Astrocyte (in vitro differentiated cells and primary cell): ENCODE measurements around the gene NKIRAS2. TPM values are rescaled to one million over a fixed set of nuclear protein-coding genes. Genes with fewer than 3 reads are reported as not detected.

Source experiments
- DNase-seq: peaks from one replicate; pipeline ENCODE4 v3.0.0-alpha.2; 2010; ENCODE audit warnings: low read depth
- FAIRE-seq: peaks from 2 replicates; lab custom pipeline; 2011; peaks lifted over from hg19 to GRCh38; lab: Jason Lieb, UNC
- H2AFZ ChIP-seq: 2 replicates; pipeline ENCODE4 v1.6.0; 2012; ENCODE audit warnings: low read depth, low read length, inconsistent platforms
- H3K27ac ChIP-seq: 2 replicates; pipeline ENCODE4 v1.5.1; 2011; ENCODE audit warnings: low read depth, low read length, inconsistent platforms
- H3K27me3 ChIP-seq: 2 replicates; pipeline ENCODE4 v1.6.0; 2011; ENCODE audit warnings: low read length, inconsistent platforms; ENCODE audit not compliant: insufficient read depth
- H3K36me3 ChIP-seq: 2 replicates; pipeline ENCODE4 v1.5.1; 2011; ENCODE audit warnings: low read length, inconsistent platforms; ENCODE audit not compliant: insufficient read depth
- H3K4me1 ChIP-seq: 2 replicates; pipeline ENCODE4 v1.5.1; 2011; ENCODE audit warnings: low read length, inconsistent platforms; ENCODE audit not compliant: insufficient read depth
- H3K4me2 ChIP-seq: 2 replicates; pipeline ENCODE4 v1.6.0; 2012; ENCODE audit warnings: low read length, inconsistent platforms
- H3K4me3 ChIP-seq: 2 replicates; pipeline ENCODE4 v1.5.1; 2011; ENCODE audit warnings: low read depth, mild to moderate bottlenecking, low read length, inconsistent platforms; ENCODE audit not compliant: insufficient read depth
- H3K79me2 ChIP-seq: 2 replicates; pipeline ENCODE4 v1.6.0; 2012; ENCODE audit warnings: mild to moderate bottlenecking, low read length, inconsistent platforms; ENCODE audit not compliant: insufficient read depth
- H3K9ac ChIP-seq: 2 replicates; pipeline ENCODE4 v1.6.0; 2012; ENCODE audit warnings: mild to moderate bottlenecking, low read length, inconsistent platforms
- H3K9me3 ChIP-seq: 2 replicates; pipeline ENCODE4 v1.5.1; 2012; ENCODE audit warnings: low read depth, mild to moderate bottlenecking, low read length, inconsistent platforms; ENCODE audit not compliant: insufficient read depth
- H4K20me1 ChIP-seq: 2 replicates; pipeline ENCODE4 v1.6.0; 2012; ENCODE audit warnings: low read length, inconsistent platforms; ENCODE audit not compliant: insufficient read depth
- H3K27ac Mint-ChIP-seq: one replicate; pipeline ENCODE4 v1.8.0; 2021; ENCODE audit warnings: mild to moderate bottlenecking, mixed read lengths; ENCODE audit not compliant: unreplicated experiment
- H3K27me3 Mint-ChIP-seq: one replicate; pipeline ENCODE4 v1.8.0; 2021; ENCODE audit warnings: low read depth, mixed read lengths; ENCODE audit not compliant: unreplicated experiment
- H3K36me3 Mint-ChIP-seq: one replicate; pipeline ENCODE4 v1.8.0; 2021; ENCODE audit warnings: low read depth, mixed read lengths; ENCODE audit not compliant: unreplicated experiment
- H3K4me1 Mint-ChIP-seq: one replicate; pipeline ENCODE4 v1.8.0; 2021; ENCODE audit warnings: low read depth, mixed read lengths; ENCODE audit not compliant: unreplicated experiment
- H3K4me3 Mint-ChIP-seq: one replicate; pipeline ENCODE4 v1.8.0; 2021; ENCODE audit warnings: mild to moderate bottlenecking, moderate library complexity, mixed read lengths; ENCODE audit not compliant: unreplicated experiment
- H3K9me3 Mint-ChIP-seq: one replicate; pipeline ENCODE4 v1.8.0; 2021; ENCODE audit warnings: mild to moderate bottlenecking, mixed read lengths; ENCODE audit not compliant: unreplicated experiment
- CTCF ChIP-seq: IDR thresholded peaks from 2 replicates; pipeline ENCODE4 v1.5.1; 2011; ENCODE audit warnings: low read depth, mild to moderate bottlenecking, inconsistent platforms, low read length, moderate library complexity; ENCODE audit not compliant: insufficient read depth
- EZH2 ChIP-seq: IDR thresholded peaks from 2 replicates; pipeline ENCODE4 v1.6.1; 2012; ENCODE audit warnings: mild to moderate bottlenecking, low read length, inconsistent platforms; ENCODE audit not compliant: insufficient read depth
- total RNA-seq: library from RNA; stranded (reverse); gene quantifications from 2 replicates; pipeline ENCODE4 v1.2.1, GENCODE V29; 2021

The NKIRAS2 gene
- total RNA-seq, 1 donor from 2014 or later = 60.5 TPM

- H3K4me1 ChIP-seq = peaks cover 2% of the 10 kb centered on the region
- Mint-ChIP-seq H3K36me3 (peaks cover 2% of the 10 kb centered on the region), H3K9me3 (no peaks in the 10 kb centered on the region), H3K4me3 (peak overlapping the region; percentile 85), H3K27ac (peak overlapping the region; percentile 1), H3K27me3 (peaks cover 55% of the 10 kb centered on the region), H3K4me1 (peaks cover 5% of the 10 kb centered on the region)
- H3K27ac ChIP-seq = no peak overlapping the region
- H3K36me3 ChIP-seq = no peaks in the 10 kb centered on the region
- peaks cover 43% of the 10 kb centered on the region for H3K27me3 ChIP-seq
- no peak for FAIRE-seq
- H2AFZ ChIP-seq = peak overlapping the region; percentile 43
- peak overlapping the region; percentile 52 for H3K4me3 ChIP-seq
- peak overlapping the region; percentile 79 for H3K4me2 ChIP-seq
- no peaks in the 10 kb centered on the region for H3K9me3 ChIP-seq
- no peak for DNase-seq
- no peak overlapping the region for H3K9ac ChIP-seq
- TF ChIP-seq EZH2 (no peak), CTCF (no peak)
- H4K20me1 ChIP-seq = no peaks in the 10 kb centered on the region
- H3K79me2 ChIP-seq = no peaks in the 10 kb centered on the region
Measured at GRCh38 chr17:42049834-42050392, 30.0 kb downstream of the NKIRAS2 start.

DNA sequence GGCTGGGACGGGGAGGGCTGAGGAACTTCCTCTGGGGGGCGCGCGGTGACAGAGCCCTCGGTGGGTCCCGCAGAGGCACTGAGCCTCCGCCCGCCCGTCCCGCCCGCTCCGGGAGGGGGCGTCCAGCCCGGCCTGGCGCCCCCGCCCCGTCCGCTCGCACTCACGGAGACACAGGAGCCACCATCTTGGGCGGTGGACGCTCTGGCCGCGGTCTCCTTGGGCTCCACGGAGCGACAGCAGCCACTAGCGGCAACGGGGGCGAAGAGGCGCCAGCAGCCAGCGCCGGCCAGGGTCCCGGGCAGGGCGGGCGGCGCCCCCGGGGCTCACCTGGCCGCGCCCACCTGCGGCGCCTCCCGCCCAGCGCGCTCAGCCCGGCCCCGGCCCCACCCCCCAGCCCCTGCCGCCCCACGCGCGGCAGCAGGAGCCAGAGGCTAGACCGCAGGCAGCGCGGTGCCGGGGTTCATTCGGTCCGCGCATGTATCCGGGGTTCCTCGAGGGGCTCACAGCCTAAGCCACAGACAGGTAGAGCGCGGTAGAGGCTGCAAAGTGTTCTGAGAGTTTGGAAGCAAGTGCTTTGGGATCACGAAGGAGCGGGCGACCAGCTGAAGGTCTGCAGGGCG, 30.6 kb downstream of the NKIRAS2 start, which contains the start of gene C17orf113:
C17orf113 (minus strand) TSS at position 209 of the 620 bp plus-strand sequence. CDS start 7,225 bp downstream, outside the sequence.
- Histone ChIP-seq H3K9ac (no peak within 1 kb of the TSS), H3K4me2 (peak within 1 kb of the TSS; percentile 79), H3K4me1 (peaks cover 2% of the 10 kb centered on the region), H4K20me1 (no peaks in the 10 kb centered on the region), H3K27ac (no peak within 1 kb of the TSS), H3K27me3 (peaks cover 47% of the 10 kb centered on the region), H3K36me3 (no peaks in the 10 kb centered on the region), H3K9me3 (no peaks in the 10 kb centered on the region), H3K4me3 (peak within 1 kb of the TSS; percentile 52), H3K79me2 (no peaks in the 10 kb centered on the region), H2AFZ (peak within 1 kb of the TSS; percentile 71)
- Mint-ChIP-seq H3K9me3 (no peaks in the 10 kb centered on the region), H3K36me3 (peaks cover 2% of the 10 kb centered on the region), H3K4me3 (peak within 1 kb of the TSS; percentile 86), H3K27ac (peak within 1 kb of the TSS; percentile 47), H3K4me1 (peaks cover 7% of the 10 kb centered on the region), H3K27me3 (peaks cover 57% of the 10 kb centered on the region)
- TF ChIP-seq CTCF = no peak
- peak; percentile 23 for TF ChIP-seq EZH2
- no peak for FAIRE-seq
- no peak for DNase-seq

GRCh38 chr17:42051013-42051400, 31.1 kb downstream of the NKIRAS2 start:
- Histone ChIP-seq H3K27ac (no peak overlapping the region), H3K36me3 (no peaks in the 10 kb centered on the region), H4K20me1 (no peaks in the 10 kb centered on the region), H3K9ac (no peak overlapping the region), H3K4me2 (peak overlapping the region; percentile 79), H3K9me3 (no peaks in the 10 kb centered on the region), H3K79me2 (no peaks in the 10 kb centered on the region), H3K4me1 (peaks cover 2% of the 10 kb centered on the region), H3K27me3 (peaks cover 47% of the 10 kb centered on the region), H2AFZ (peak overlapping the region; percentile 71), H3K4me3 (no peak overlapping the region)
- H3K27ac Mint-ChIP-seq = peak overlapping the region; percentile 47
- peaks cover 6% of the 10 kb centered on the region for H3K4me1 Mint-ChIP-seq
- TF ChIP-seq EZH2 = no peak
- H3K4me3 Mint-ChIP-seq = peak overlapping the region; percentile 86
- peaks cover 2% of the 10 kb centered on the region for H3K36me3 Mint-ChIP-seq
- peaks cover 56% of the 10 kb centered on the region for H3K27me3 Mint-ChIP-seq
- DNase-seq (no peak), FAIRE-seq (no peak)
- H3K9me3 Mint-ChIP-seq = no peaks in the 10 kb centered on the region
